Measurements from ENCODE around the gene EXD2.
"Not testable (repeated sequence)": the region's sequence is repeated elsewhere in the genome, so short reads cannot be mapped to it uniquely, and the experiment has no call there.

The EXD2 gene

GRCh38 chr14:69204753-69205152 lies 13.5 kb downstream of the EXD2 start:
- no peak for DNase-seq

- DNase-seq, result no peak
Measured at GRCh38 chr14:69207435-69208041, 16.2 kb downstream of the EXD2 start.

GRCh38 chr14:69208666-69209065 lies 17.4 kb downstream of the EXD2 start:
- no peak for DNase-seq

- no peak for DNase-seq
Measured at GRCh38 chr14:69214393-69214792, 23.1 kb downstream of the EXD2 start.

DNA sequence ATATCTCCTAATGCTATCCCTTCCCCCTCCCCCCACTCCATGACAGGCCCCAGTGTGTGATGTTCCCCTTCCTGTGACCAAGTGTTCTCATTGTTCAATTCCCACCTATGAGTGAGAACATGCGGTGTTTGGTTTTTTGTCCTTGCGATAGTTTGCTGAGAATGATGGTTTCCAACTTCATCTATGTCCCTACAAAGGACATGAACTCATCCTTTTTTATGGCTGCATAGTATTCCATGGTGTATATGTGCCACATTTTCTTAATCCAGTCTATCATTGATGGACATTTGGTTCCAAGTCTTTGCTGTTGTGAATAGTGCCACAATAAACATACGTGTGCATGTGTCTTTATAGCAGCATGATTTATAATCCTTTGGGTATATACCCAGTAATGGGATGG lies 26.4 kb downstream of the EXD2 start:
- DNase-seq, result not testable (repeated sequence)

GRCh38 chr14:69224946-69225345 lies 33.6 kb downstream of the EXD2 start:
- DNase-seq, result no peak

- DNase-seq, result no peak
Measured at GRCh38 chr14:69226178-69226577, 34.9 kb downstream of the EXD2 start.

- DNase-seq, result no peak
Measured at GRCh38 chr14:69226736-69227135, 35.4 kb downstream of the EXD2 start.

DNA sequence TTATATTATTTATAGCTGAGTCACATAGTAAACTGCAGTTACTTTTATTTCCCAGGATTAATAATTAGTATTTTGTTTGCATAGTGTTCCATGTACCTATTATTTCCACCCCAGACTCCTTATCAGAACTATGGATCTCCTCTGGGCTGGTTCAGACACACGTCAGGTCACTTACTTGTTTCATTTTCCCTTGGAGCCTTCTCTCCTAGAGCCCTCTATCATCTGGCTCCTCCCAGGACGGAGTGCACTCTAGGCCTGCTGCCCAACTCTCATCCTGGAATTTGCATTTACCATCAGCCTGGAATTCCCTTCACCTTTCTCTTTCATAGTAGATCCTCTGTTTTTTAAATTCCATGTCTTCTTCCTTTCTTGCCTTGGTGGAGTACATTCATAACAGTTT lies 40.2 kb downstream of the EXD2 start:
- peak in 1 of 2 experiments; percentile 15 for DNase-seq

- no peak for DNase-seq
Measured at GRCh38 chr14:69232388-69232787, 41.1 kb downstream of the EXD2 start.

DNA sequence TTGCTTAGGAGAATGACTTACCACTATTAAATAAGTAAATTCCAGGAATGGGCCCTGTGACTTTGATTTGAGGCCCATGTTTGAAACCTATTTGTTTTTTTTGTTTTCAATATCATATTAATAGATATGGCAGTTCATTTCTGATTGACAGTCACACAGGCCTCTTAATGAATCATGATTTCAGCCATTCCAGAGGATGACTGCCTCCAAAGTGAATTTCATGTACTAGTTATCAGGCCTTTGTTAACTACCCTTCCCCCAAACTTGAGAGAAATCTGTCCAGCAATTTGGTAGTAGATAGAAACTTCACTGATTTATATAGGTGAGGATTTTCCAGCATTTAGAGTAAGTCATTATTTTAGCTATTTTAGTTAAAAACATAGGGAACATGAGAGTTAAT lies 42.8 kb downstream of the EXD2 start:
- DNase-seq, result no peak

- no peak for DNase-seq
Measured at GRCh38 chr14:69235708-69236107, 44.4 kb downstream of the EXD2 start.

- no peak for DNase-seq
Measured at GRCh38 chr14:69237142-69237541, 45.8 kb downstream of the EXD2 start.

DNA sequence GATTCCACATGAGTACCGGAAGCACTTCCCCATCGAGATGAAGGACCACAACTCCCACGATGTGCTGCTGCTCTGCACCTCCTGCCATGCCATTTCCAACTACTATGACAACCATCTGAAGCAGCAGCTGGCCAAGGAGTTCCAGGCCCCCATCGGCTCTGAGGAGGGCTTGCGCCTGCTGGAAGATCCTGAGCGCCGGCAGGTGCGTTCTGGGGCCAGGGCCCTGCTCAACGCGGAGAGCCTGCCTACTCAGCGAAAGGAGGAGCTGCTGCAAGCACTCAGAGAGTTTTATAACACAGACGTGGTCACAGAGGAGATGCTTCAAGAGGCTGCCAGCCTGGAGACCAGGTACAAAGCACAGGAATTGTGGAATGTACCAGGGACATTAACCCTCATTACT lies 46.3 kb downstream of the EXD2 start:
- no peak for DNase-seq

DNA sequence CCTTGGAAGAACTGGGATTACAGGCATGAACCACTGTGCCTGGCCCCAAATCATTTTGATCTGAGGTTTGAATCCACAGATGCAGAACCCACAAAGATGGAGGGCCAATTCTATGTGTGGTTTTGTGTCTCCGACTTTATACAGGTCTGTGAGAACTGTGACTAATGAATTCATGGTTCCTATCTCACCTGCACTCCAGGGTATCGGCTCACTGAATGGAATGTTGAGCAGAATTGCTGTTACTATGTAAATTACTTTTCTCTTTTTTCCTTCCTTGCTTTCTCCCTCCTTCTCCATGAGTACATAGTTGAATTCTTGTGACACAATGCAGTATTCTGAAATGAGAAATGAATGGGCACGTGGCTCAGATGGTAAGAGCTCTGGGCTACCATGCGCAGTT lies 47.6 kb downstream of the EXD2 start:
- DNase-seq, result no peak

GRCh38 chr14:69240527-69241173 lies 49.4 kb downstream of the EXD2 start:
- no peak for DNase-seq

GRCh38 chr14:69241577-69241976 lies 50.3 kb downstream of the EXD2 start:
- no peak for DNase-seq

DNA sequence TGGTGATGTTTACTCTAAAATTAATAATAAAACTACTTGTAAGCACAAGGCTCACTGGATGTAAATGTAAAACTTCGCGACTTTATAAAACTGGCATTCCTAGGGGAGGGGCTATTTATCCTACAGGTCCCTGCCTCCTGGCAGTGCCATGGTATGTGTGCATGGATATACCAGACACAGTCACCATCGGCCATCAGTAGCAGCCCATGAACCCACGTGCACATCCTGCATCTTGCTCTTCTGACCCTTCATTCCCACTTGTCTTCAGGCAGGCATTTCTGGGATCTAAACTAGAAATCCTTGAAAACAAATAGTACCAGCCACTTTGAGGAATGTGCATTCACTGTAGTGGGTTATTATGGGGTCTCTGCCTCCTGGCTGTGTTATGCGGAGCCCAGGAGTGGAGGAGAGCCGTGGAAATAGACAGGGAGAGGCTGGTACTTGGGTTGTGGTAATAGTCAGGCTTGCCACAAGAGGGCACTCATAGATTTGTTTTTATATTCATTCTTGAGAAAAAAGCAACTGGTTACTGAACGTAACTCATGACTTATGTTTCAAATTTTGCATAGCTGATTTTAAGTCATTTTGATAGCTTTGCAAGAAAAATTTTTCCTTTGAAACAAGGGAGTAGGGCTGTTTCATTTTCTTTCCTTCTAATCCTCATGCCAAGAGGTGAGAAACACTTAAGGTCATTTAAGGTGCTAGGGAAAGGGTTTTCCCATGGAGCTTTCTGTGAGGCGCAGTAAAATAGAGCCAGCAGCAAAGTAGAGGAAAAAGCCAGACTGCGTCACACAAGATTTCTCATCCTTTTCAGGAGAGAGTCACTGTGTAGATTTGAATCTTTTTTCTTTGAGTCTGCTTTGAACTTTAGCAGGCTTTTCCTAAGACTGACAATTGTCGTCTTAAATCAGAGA lies 51.3 kb downstream of the EXD2 start:
- DNase-seq, result peak; percentile 35 to 73

- DNase-seq, result no peak
Measured at GRCh38 chr14:69244946-69245345, 53.6 kb downstream of the EXD2 start.

DNA sequence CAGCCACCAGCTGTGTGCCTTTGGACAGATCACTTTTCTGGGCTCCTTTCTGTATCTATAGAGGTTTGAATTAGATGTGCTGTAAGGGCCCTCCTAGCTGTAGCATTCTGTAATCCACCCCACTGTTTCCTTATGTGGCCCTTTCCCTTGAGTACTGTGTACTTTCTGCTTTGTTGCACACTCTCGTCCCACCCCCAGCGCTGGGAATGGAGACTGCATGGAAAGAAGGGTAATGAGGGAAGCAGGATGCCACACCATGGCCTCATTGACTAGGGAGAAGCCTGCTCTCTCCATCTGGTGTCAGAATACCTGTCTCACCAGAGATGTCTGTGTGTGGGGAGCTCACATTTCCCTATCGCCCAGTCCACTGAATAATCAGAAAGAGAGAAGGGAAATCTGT lies 55.0 kb downstream of the EXD2 start:
- DNase-seq, result peak; percentile 84 to 85

GRCh38 chr14:69247676-69248440 lies 56.6 kb downstream of the EXD2 start:
- no peak for DNase-seq

GRCh38 chr14:69249603-69250002 lies 58.3 kb downstream of the EXD2 start:
- no peak for DNase-seq

GRCh38 chr14:69252851-69253250 lies 61.6 kb downstream of the EXD2 start:
- DNase-seq, result no peak
